Islet of Langerhans (tissue), 1 donor: ENCODE results near the gene MINAR1.

ENCODE experiments used
- FAIRE-seq: peaks from one replicate; lab custom pipeline; 2011; peaks lifted over from hg19 to GRCh38; lab: Jason Lieb, UNC

MINAR1 gene

DNA sequence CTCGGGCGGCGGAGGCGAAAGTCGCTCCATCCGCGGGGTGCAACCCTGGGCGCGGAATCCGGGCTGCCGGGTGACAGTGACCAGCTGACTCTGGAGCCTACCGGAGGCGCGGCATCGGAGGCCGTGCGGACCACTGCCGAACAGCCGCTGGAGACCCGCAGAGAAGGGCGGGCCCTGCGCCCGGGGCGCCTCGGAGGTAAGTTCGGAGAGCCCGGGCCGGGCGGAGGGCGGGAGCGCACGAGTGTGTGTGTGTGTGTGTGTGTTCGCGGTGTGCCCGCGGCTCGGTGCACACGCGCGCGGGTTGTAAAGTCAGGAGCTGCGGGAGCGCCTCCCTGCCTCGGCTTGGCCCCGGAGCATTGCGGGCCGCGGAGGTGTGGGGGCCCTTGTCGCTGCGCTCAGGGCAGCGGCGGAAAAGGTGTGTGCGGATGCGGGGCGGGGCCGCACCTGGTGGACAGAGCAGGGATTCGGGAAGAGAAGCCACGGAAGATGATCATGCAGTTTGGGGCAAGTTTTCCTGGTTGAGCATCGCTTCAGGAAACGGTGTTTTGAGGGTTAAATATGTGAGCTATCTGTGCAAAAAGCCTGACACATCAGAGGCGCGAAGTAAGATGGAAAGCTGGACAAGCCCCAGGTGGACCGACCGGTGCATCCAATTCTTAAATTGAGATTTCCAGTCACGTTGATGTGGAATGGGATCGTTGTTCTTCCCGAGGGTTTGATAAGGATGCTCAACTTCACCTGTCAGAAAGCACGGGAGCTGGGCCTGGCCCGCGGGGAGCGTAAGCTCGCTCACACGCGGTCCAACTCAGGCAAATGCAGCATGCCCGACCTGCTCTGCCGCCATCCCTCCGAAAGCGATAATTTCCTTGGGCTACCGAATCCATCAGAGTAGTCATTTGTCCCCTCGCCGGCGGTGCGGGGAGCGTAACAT is 474 bp downstream of the MINAR1 start:
- no peak for FAIRE-seq

DNA sequence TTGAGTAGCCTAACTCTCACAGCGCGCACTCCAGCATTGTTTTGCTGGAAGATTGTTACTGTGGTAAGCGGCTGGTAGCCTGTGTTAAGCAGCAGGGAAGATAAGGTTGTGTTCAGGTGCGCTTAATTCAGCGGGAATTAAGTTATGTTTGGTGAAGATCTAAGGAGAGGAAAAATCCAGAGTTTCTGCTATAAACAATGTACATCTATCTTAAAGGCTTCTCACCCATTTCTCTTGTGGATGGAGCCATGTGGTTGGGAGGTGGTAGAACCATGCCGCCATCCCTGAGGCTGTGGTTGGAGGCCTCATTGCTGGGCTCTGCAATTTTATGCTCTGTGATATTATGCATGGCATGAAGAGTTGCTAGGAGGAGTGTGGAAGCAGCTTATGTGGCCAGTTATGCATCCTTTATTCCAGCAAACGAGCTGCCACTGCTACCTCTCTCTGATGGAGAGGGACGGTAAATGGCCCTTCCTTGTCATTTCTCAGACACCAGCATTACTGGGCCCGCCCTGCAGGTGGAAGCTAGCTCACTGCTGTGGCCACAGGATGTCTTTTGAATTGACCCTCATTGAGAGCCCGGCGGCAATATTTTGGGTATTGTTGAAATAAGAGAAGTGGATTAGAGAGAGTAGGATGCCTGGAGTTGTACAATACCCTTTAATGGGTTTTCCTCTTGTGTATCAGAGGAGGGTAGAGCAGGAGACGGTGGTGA is 1.3 kb downstream of the MINAR1 start:
- FAIRE-seq = no peak

DNA sequence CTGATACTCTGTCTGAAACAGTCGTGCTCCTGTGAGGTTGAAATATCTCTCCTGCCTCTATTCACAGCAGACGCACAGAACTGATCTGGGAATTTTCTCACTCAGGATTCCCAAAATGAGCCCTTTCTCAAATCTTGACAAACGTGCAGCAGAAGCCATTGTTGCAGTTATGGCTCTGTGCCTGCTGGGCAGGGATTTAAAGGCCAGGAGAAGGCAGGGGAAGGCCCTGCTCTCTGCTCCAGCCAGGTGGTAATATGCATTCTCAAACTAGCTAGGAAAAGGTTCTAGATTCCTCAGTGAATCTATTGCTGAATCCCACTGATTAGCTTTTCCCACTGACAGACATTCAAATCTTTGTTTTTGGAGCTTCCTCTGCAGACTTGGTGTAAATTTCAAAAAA is 2.2 kb downstream of the MINAR1 start:
- no peak for FAIRE-seq

DNA sequence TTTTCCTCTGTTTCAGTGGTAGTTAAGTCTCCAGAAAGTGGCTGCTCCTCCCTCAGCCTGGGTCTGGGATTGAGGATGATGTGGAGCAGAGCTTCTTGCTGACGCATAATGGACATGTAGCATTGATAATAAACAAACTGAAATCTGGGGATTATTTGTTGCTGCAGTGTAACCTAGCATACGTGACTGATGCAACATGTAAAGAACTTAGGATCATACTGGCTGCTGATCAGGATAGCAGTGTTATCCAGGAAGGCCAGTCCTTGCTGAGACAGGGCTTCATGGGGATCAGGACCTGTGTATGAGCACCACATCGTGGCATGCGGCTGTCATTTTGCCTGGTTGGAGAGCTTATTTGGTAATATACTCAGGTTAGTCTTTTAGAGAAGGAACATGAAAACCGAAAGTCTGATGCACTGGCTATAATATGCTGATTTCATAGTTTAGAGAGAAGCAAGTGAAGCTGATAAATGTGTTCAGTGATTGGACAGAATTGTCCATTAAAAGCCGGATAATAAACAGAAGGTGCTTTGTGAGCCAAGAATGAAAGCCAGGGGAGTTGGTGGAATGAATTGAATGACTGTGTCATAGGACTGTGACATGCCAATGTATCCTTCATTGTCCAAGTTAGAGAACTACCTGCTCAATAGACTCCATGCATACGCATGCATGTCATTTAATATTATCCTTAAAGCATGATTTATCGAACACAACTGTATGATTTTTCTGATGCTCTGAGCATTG is 4.1 kb downstream of the MINAR1 start:
- no peak for FAIRE-seq

DNA sequence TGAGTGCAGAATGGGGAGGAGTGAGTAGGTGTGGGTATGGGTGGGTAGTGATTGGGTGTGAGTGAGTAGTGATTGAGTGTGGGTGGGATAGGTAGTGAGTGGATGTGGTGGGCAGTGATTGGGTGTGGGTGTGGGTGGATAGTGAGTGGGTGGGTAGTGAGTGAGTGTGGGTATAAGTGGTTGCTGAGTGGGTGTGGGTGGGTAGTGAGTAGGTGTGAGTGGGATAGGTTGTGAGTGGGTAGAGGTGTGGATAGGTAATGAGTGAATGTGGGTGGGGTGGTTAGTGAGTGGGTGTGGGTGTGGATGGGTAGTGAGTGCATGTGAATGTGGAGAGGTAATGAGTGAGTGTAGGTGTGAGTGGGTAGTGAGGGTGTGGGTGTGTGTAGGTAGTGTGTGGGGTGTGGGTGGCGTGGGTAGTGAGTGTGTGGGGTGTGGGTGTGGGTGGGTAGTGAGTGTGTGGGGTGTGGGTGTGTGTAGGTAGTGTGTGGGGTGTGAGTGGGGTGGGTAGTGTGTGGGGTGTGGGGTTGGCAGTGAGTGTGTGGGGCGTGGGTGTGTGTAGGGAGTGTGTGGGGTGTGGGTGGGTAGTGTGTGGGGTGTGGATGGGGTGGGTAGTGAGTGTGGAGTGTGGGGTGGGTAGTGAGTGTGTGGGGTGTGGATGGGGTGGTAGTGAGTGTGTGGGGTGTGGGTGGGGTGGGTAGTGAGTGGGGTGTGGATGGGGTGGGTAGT is 5.3 kb downstream of the MINAR1 start:
- no peak for FAIRE-seq

DNA sequence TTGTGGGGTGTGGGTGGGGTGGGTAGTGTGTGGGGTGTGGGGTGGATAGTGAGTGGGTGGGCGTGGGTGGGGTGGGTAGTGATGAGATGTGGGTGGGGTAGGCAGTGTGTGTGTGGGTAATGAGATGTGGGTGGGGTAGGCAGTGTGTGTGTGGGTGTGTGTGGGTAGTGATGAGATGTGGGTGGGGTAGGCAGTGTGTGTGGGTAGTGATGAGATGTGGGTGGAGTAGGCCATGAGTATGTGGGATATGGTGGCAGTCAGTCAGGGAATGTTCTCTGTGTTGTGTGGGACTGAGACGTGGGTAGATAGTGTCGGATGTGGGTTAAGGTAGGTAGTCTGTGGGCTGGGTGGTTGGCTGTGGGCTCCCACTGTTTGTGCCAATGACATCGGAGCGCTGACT is 7.1 kb downstream of the MINAR1 start:
- FAIRE-seq = no peak

DNA sequence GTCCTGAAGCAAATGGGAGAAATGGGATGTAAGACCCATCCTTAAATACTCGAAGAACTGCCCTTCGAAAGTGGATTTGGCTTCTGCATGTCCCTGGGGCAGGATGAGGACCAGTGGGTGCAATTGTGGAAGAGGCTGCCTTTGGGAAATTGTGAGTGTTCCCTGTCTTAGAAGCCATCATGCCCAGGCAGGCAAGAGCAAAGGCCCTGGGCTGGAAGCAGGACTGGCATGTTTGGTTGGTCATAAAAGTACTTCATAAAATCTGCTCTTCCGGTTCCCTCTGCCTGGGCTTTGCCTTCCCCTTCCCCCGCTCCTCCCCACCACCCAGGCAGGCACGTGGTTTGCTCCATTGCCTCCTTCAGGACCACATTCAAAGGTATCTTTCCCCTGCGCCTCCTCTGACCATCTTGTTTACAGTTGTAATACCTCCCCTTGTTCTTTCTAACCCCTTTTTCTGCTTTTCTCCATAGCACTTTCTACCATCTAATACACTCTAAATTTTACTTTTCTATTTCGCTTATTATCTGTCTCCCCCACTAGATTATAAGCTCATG is 8.3 kb downstream of the MINAR1 start:
- FAIRE-seq = no peak

DNA sequence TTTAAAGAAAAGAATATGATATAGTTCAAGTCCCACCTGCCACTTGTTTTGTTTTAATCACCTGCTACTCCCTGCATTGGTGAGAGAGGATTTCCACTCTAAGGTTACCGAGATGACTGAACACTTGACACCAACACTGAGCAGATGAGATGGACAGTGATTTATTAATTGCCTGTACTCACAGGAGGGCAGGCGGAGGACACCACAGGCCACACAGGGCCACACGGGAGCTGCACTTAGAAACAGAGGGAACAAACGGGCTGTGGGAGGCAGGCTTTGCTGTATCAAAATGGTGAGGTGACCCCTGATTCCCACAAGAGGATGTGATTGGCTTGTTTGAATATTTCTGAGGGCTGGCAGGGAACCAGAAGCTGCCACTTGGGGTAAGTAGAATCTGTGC is 10.8 kb downstream of the MINAR1 start:
- no peak for FAIRE-seq

DNA sequence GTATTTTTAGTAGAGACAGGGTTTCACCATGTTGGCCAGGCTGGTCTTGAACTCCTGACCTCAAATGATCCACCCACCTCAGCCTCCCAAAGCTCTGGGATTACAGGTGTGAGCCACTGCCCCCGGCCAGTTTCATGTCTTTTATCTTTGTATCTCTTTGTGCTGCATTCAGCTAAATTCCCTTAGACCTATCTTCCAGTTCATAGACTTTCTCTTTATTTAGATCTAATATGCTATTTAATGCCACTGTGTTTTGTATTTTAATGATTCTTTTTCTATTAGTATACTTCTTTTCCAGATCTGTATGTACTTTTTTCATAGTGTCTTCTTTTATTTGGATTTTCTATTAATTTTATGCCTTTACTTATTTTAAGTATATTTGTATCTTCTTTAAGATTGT is 14.9 kb downstream of the MINAR1 start:
- FAIRE-seq = no peak

DNA sequence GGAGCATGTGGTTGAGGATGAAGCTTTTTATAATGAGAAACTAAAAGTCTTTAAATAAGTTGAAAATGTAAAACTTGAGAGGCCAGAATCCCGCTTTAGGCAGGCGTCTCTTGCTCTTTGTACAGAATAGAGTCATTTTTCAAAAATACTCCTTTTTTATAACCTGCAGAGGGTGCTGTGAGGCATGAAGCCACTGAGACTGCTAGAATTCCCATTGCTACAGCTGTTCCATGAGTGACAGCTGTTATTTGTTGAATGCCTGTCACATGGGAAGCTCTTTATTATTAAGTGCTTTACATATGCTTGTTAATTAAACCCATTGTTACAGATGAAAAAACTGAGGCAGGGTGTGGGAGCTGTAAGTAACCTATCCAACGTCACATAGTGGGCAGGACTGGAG is 18.5 kb downstream of the MINAR1 start:
- FAIRE-seq = no peak

DNA sequence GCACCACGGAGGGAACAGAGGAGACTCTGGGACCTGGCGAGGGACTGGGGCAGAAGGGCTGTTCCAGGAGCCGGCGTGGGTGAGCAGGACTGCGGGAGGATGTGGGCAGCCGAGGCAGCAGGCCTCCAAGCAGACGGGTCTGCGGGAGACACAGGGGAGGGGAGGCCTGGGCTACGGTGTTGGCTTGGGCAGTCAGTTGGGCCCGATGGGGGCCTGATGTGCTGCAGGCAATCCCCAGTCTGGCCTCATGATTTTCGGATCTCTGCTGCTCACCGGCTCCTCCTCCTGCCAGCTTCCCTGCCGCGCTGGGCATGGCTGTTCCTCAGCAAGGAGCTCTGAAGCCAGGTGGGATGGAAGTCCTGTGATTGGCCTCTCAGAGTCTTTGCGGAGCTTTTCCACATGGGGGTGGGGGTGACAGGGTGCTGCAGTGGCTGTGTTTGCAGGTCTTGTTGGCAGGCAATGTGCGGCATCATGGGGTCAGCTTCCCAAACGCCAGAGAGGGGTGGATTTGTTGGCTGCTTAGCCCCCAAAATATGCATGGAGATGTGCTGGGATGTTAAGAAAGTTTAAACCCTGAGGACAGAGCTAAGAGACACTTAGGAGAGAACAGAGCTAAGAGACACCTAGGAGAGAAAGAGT is 19.3 kb downstream of the MINAR1 start:
- FAIRE-seq = no peak

DNA sequence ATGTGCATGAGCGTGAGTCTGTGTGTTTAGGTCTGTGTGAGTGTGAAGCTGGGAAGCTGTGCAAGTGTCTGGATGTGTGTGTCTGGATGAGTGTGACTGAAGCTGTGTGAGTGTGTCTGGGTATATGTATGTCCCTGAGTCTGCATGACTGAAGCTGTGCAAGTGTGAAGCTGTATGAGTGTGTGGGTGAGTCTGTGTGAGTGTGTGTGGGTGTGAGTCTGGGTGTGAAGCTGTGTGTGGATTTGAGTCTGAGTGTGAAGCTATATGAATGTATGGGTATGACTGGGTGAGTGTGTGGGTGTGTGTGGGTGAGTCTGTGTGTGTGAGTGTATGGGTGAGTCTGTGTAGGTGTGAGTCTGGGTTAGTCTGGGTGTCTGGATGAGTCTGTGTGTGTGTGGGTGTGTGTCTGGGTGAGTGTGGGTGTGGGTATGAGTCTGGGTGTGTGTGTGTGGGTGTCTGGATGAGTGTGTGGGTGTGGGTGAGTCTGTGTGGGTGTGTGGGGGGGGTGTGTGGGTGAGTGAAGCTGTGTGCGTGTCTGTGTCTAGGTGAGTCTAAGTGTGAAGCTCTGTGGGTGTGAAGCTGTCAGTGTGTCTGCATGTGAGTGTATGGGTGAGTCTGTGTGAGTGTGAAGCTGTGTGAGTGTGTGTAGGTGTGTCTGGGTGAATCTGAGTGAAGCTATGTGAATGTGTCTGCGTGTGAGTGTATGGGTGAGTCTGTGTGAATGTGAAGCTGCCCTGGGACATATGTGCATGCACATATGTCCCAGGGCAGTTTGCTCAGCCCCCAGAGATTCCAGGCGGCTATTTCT is 20.3 kb downstream of the MINAR1 start:
- FAIRE-seq = no peak

DNA sequence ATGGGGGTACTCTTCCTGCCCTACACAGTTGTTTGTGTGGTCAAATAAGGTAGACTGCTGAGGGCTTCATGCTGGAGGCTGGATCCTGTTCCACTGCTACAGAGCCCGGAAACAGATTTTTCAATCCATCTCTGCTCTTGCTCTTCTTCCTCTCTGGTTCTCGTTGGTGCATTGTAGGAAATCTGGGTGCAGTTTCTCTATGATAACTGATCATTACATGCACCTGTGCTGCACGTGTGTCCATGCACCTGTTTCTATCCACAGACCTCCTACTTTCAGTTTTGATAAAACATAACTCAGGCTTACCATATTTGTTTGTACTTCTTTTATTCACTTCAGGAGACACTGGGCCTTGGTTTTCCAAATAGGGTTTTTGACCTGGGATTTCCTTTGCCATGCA is 21.3 kb downstream of the MINAR1 start:
- no peak for FAIRE-seq

DNA sequence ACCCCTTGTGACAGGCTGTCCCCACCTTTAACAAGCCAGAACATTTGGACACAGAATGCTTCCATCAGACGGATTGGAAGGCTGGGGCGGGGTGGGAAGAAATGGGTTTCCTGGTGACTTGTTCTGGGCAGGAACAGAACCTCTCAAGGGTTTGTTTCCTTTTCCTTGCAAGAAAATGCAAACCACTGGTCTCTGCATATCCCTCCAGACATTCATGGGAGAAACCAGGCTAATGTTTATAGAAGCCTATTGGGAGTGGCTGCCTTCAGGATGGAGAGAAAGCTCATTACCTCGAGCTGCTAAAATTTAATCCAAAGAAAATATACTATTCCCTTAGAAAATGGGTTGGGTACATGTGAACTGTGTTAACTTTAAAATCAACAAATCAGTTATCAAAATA is 21.9 kb downstream of the MINAR1 start:
- no peak for FAIRE-seq

DNA sequence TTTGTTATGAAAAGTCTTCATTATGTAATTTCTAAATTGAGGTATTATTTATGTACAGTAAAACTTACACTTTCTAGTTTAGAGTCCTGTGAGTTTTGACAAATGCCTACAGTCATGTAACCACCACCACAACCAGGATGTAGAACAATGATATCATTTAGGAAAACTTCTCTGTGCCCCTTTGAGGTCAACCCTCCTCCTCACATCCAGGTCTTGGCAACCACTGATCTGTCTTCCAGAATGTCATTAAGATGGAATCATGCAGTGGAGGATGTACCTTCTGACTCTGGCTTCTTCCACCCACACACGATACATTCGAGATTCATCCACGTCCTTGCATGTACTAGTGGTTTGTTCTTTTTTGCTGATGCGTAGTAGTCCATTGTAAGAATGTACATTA is 23.2 kb downstream of the MINAR1 start:
- no peak for FAIRE-seq

DNA sequence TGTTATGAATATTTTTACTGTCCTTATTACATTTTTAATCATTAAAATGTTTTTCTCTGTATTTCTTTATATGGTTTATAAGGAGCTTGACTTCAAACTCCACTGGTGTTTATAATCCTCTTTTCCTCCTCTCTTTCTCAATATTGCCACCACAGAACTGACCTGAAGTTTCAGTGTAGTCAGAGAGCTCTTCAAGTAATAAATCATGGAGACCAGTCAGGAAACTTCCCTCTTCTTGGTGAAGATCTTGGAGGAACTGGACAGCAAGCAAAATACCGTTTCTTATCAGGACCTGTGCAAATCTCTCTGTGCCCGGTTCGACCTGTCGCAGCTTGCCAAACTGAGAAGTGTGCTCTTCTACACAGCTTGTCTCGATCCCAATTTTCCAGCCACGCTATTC is 23.8 kb downstream of the MINAR1 start:
- no peak for FAIRE-seq

DNA sequence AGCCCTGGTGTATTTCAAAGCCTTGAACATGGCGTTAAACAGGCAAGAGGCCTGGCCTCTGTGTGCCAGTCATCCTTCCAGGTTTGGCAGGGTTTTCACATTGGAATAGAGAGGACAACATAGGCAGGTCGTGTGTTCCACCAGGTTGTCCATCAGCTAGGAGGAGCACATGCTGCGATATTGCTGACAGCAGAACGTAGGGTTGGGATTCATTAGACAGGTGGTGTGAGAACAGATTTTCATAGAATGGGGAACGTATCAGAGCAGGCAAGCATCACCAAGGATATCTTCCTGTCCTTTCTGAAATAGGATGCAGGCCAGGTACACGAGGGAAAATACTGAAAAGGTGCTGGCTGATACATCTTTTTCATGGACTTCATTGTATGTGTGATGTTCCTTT is 26.4 kb downstream of the MINAR1 start:
- FAIRE-seq = no peak

DNA sequence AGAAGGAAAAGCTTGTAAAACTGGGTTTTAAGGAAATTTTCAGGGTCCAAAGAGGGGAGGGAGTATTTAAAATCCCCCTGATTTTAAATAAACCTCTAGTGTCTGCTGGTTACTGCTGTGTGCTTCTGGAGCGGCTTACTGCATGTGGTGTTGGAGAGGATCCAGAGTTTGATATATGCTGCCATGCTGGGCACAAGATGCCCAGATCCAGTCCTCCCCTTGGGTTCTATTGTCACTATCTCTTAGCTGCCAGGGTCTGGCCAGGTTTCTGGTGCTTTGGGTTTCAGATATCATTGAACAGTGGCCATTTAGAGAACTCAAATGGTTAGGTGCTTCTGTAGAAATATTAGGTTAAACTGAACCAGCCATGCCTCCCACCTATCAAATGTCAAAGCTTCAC is 27.5 kb downstream of the MINAR1 start:
- FAIRE-seq = no peak

DNA sequence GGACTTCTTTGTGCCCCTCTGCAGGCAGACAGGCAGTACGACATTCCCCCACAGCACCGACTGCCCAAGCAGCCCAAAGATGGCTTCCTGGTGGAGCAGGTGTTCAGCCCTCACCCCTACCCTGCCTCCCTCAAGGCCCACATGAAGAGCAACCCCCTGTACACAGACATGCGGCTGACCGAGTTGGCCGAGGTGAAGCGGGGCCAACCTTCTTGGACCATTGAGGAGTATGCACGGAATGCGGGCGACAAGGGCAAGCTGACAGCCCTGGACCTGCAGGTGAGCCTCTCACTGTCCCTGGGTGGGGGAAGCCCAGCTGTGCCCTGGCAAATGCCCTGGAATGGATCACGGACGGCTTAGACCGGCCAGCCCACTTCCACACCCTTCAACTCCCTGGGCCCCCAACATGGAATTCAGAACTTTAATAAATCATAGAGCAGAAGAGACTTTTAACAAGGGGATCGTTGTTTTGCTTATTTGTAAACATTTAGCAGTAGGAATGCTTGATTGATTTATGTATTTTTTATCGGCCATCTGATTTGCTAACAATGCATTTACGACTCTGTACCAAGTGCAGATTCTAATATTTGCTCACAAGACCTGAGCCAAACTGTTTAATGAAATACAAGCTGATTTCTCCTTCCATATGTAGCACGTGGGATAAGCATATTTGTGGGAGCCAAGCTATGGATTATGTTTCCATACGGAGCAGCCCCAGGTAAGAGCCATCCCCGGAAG is 31.1 kb downstream of the MINAR1 start:
- no peak for FAIRE-seq

DNA sequence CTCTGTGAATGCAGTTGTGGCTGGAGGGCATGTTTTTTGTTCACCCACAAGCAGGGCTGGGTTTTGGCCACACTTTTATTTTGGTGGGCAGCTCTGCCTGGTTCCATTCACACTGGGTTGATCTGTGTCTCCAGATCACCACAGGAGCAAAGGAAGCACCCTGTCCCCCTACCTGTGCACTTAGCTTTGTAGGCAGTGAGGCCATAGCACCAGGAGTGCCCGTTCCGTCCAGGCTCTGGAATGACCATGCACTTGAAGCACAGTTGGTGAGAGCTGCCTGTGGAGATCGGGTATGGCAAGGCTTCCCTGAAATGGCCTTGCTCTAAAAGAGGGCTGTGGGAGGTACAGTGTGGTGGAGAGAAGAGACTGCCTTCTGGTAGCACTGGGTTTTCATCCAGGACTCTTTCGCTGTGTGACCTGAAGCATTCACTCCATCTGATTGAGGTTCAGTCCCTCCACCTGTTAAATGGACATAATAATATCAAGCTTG is 31.7 kb downstream of the MINAR1 start:
- no peak for FAIRE-seq
